H9 (cell line): ENCODE results near the gene THSD7B. TPM values are rescaled to one million over a fixed set of nuclear protein-coding genes. Genes with fewer than 3 reads are reported as not detected.

Experiments used
- DNase-seq: peaks from one replicate; pipeline ENCODE4 v3.0.0-alpha.2; 2017
- H2AFZ ChIP-seq: one replicate; pipeline ENCODE4 v1.6.1; 2013; ENCODE audit warnings: mild to moderate bottlenecking, low read length, control low read depth, moderate library complexity
- H2AK5ac ChIP-seq: 2 replicates; pipeline ENCODE4 v1.6.1; 2013; ENCODE audit warnings: low read length, control low read depth, mixed read lengths; ENCODE audit not compliant: insufficient read length
- H2BK120ac ChIP-seq: one replicate; pipeline ENCODE4 v1.6.1; 2013; ENCODE audit warnings: low read depth, mild to moderate bottlenecking, low read length, control low read depth, inconsistent platforms; ENCODE audit not compliant: poor library complexity, severe bottlenecking
- H2BK12ac ChIP-seq: 2 replicates; pipeline ENCODE4 v1.6.1; 2013; ENCODE audit warnings: low read length, control low read depth, mixed read lengths, low read depth; ENCODE audit not compliant: insufficient read length
- H2BK15ac ChIP-seq: 2 replicates; pipeline ENCODE4 v1.6.1; 2013; ENCODE audit warnings: low read depth, low read length, control low read depth
- H2BK20ac ChIP-seq: one replicate; pipeline ENCODE4 v1.6.1; 2013; ENCODE audit warnings: low read depth, mild to moderate bottlenecking, low read length, control low read depth, inconsistent platforms; ENCODE audit not compliant: poor library complexity, severe bottlenecking
- H2BK5ac ChIP-seq: 2 replicates; pipeline ENCODE4 v1.6.1; 2013; ENCODE audit warnings: low read length, control low read depth, mixed read lengths; ENCODE audit not compliant: insufficient read length
- H3K14ac ChIP-seq: 2 replicates; pipeline ENCODE4 v1.6.1; 2013; ENCODE audit warnings: low read length, control low read depth; ENCODE audit not compliant: insufficient read depth
- H3K18ac ChIP-seq: 2 replicates; pipeline ENCODE4 v1.6.1; 2013; ENCODE audit warnings: low read depth, mild to moderate bottlenecking, mixed read lengths, low read length, control low read depth; ENCODE audit not compliant: insufficient read length
- H3K23ac ChIP-seq: 2 replicates; pipeline ENCODE4 v1.6.1; 2013; ENCODE audit warnings: low read length, control low read depth, mixed read lengths, low read depth; ENCODE audit not compliant: insufficient read length
- H3K23me2 ChIP-seq: 2 replicates; pipeline ENCODE4 v1.6.1; 2013; ENCODE audit warnings: low read depth, mild to moderate bottlenecking, mixed read lengths, low read length, control low read depth; ENCODE audit not compliant: insufficient read length, poor library complexity, severe bottlenecking
- H3K27ac ChIP-seq: 2 replicates; pipeline ENCODE4 v1.5.1; 2013; ENCODE audit warnings: low read length, control low read depth, mixed read lengths, low read depth; ENCODE audit not compliant: insufficient read length
- H3K27me3 ChIP-seq: 2 replicates; pipeline ENCODE4 v1.6.1; 2013; ENCODE audit warnings: low read length, control low read depth, inconsistent platforms; ENCODE audit not compliant: insufficient read depth
- H3K4ac ChIP-seq: 2 replicates; pipeline ENCODE4 v1.6.1; 2013; ENCODE audit warnings: low read depth, mild to moderate bottlenecking, control low read depth, inconsistent platforms, low read length, moderate library complexity
- H3K4me1 ChIP-seq: 2 replicates; pipeline ENCODE4 v1.6.1; 2013; ENCODE audit warnings: low read length, control low read depth, inconsistent platforms; ENCODE audit not compliant: insufficient read depth
- H3K4me2 ChIP-seq: 2 replicates; pipeline ENCODE4 v1.6.1; 2013; ENCODE audit warnings: low read length, control low read depth, mixed read lengths; ENCODE audit not compliant: insufficient read length, insufficient read depth
- H3K56ac ChIP-seq: 2 replicates; pipeline ENCODE4 v1.6.1; 2013; ENCODE audit warnings: low read depth, mild to moderate bottlenecking, mixed read lengths, low read length, control low read depth; ENCODE audit not compliant: insufficient read length
- H3K79me1 ChIP-seq: 2 replicates; pipeline ENCODE4 v1.6.1; 2013; ENCODE audit warnings: low read depth, mild to moderate bottlenecking, moderate library complexity, low read length, control low read depth, inconsistent platforms; ENCODE audit not compliant: insufficient read depth, poor library complexity, severe bottlenecking
- H3K79me2 ChIP-seq: 2 replicates; pipeline ENCODE4 v1.6.1; 2013; ENCODE audit warnings: low read length, control low read depth, inconsistent platforms; ENCODE audit not compliant: insufficient read depth
- H3K9ac ChIP-seq: 2 replicates; pipeline ENCODE4 v1.6.1; 2013; ENCODE audit warnings: low read length, control low read depth, mixed read lengths; ENCODE audit not compliant: insufficient read length; ENCODE audit errors: extremely low read depth
- H3K9me3 ChIP-seq: one replicate; pipeline ENCODE4 v1.6.1; 2013; ENCODE audit warnings: low read depth, low read length, inconsistent platforms; ENCODE audit not compliant: control insufficient read depth
- H3T11ph ChIP-seq: one replicate; pipeline ENCODE4 v1.6.1; 2013; ENCODE audit warnings: mild to moderate bottlenecking, low read length, control low read depth, inconsistent platforms
- H4K20me1 ChIP-seq: one replicate; pipeline ENCODE4 v1.6.1; 2013; ENCODE audit not compliant: control insufficient read depth, insufficient read length, insufficient read depth
- H4K5ac ChIP-seq: 2 replicates; pipeline ENCODE4 v1.6.1; 2013; ENCODE audit warnings: low read depth, mild to moderate bottlenecking, mixed read lengths, low read length, control low read depth; ENCODE audit not compliant: insufficient read length
- H4K8ac ChIP-seq: replicated peaks from 2 replicates; pipeline ENCODE4 v1.6.1; 2013; ENCODE audit warnings: low read length, control low read depth, mixed read lengths, low read depth; ENCODE audit not compliant: insufficient read length
- H4K91ac ChIP-seq: 2 replicates; pipeline ENCODE4 v1.6.1; 2013; ENCODE audit warnings: low read depth, mild to moderate bottlenecking, moderate library complexity, mixed read lengths, low read length, control low read depth; ENCODE audit not compliant: insufficient read length
- H3K27ac Mint-ChIP-seq, 3 experiments: 2 replicates in 2 of 3; 3 replicates in 1 of 3; pipeline ENCODE4 v1.8.0; 2020 to 2021; ENCODE audit warnings: mixed read lengths in 3 of 3, mild to moderate bottlenecking in 1 of 3, moderate library complexity in 1 of 3
- H3K27me3 Mint-ChIP-seq: 2 replicates; pipeline ENCODE4 v1.8.0; 2021; ENCODE audit warnings: low read depth, mild to moderate bottlenecking, moderate library complexity, mixed read lengths
- H3K36me3 Mint-ChIP-seq, 3 experiments: 2 replicates in 2 of 3; 3 replicates in 1 of 3; pipeline ENCODE4 v1.8.0; 2020 to 2021; ENCODE audit warnings: low read depth in 3 of 3, mixed read lengths in 3 of 3; ENCODE audit not compliant: insufficient read depth in 1 of 3
- H3K4me1 Mint-ChIP-seq, 2 experiments: 2 replicates each; pipeline ENCODE4 v1.8.0; 2020; ENCODE audit warnings: mixed read lengths in 2 of 2
- H3K4me3 Mint-ChIP-seq, 2 experiments: 2 replicates in 1 of 2; 3 replicates in 1 of 2; pipeline ENCODE4 v1.8.0; 2020 to 2021; ENCODE audit warnings: mild to moderate bottlenecking in 2 of 2, mixed read lengths in 2 of 2, moderate library complexity in 1 of 2
- H3K9me3 Mint-ChIP-seq, 2 experiments: 2 replicates in 1 of 2; 3 replicates in 1 of 2; pipeline ENCODE4 v1.8.0; 2020; ENCODE audit warnings: mild to moderate bottlenecking in 2 of 2, mixed read lengths in 2 of 2, moderate library complexity in 1 of 2
- CTCF ChIP-seq: fragments of 200-600 bp; sonication (generic); conservative IDR thresholded peaks from 3 replicates; pipeline ENCODE4 v1.8.0; 2021; ENCODE audit warnings: antibody characterized with exemption, mild to moderate bottlenecking
- WGBS: extraction: QIAGEN DNeasy Blood & Tissue Kit; methylation state at CpG from one replicate; pipeline ENCODE4 v1.1.7; 2013; ENCODE audit warnings: missing lambda C conversion rate, low lambda C conversion rate, mixed read lengths; ENCODE audit not compliant: insufficient read length; ENCODE audit errors: extremely low coverage; 5-methylcytosine and 5-hydroxymethylcytosine counted together
- total RNA-seq: library from RNA; stranded (reverse); gene quantifications from 2 replicates; pipeline ENCODE4 v1.2.1, GENCODE V29; 2021

The THSD7B gene
- total RNA-seq, 1 experiment from 2014 or later = 0.85 TPM

- no peak for TF ChIP-seq CTCF
- Mint-ChIP-seq H3K27me3 (no peaks in the 10 kb centered on the region), H3K36me3 (no peaks in the 10 kb centered on the region), H3K27ac (no peak overlapping the region), H3K4me3 (no peak overlapping the region), H3K9me3 (no peaks in the 10 kb centered on the region), H3K4me1 (no peaks in the 10 kb centered on the region)
- H3K4me1 ChIP-seq = no peaks in the 10 kb centered on the region
- no peak for DNase-seq
- H3K27me3 ChIP-seq = no peaks in the 10 kb centered on the region
- H3K27ac ChIP-seq = no peak overlapping the region
- H3K23me2 ChIP-seq = no peaks in the 10 kb centered on the region
- no peaks in the 10 kb centered on the region for H4K20me1 ChIP-seq
- H3K4me2 ChIP-seq = no peak overlapping the region
- H3K9me3 ChIP-seq = no peaks in the 10 kb centered on the region
- H4K91ac ChIP-seq = no peak overlapping the region
- H2AFZ ChIP-seq = no peak overlapping the region
- no peaks in the 10 kb centered on the region for H3K79me1 ChIP-seq
- H2AK5ac ChIP-seq = no peak overlapping the region
- H3T11ph ChIP-seq = no peak overlapping the region
- H2BK120ac ChIP-seq = no peak overlapping the region
- H3K56ac ChIP-seq = no peak overlapping the region
- WGBS = no CpG with 5 or more reads among the region's 5 CpGs
- no peak overlapping the region for H3K9ac ChIP-seq
- no peak overlapping the region for H3K23ac ChIP-seq
- H2BK15ac ChIP-seq = no peak overlapping the region
- no peak overlapping the region for H3K14ac ChIP-seq
- no peaks in the 10 kb centered on the region for H3K79me2 ChIP-seq
- no peak overlapping the region for H4K5ac ChIP-seq
- no peak overlapping the region for H2BK20ac ChIP-seq
- no peak overlapping the region for H3K4ac ChIP-seq
- no peak overlapping the region for H4K8ac ChIP-seq
- no peak overlapping the region for H2BK5ac ChIP-seq
- H2BK12ac ChIP-seq = no peak overlapping the region
- no peak overlapping the region for H3K18ac ChIP-seq
Measured at GRCh38 chr2:137535897-137536296, 770.6 kb downstream of the THSD7B start.
